NOMO-1 (cell line): ENCODE data around the gene SMYD2.
"Not testable (repeated sequence)": the region's sequence is repeated elsewhere in the genome, so short reads cannot be mapped to it uniquely, and the experiment has no call there.

Source experiments
- DNase-seq, 2 experiments: peaks; one replicate each; lab custom pipeline; 2025; ENCODE audit not compliant: unreplicated experiment in 2 of 2; lab: John Stamatoyannopoulos, UW

The SMYD2 gene

GRCh38 chr1:214271174-214271858 is 9.6 kb upstream of the SMYD2 start:
- DNase-seq = peak in 1 of 2 experiments; percentile 0

GRCh38 chr1:214271995-214272731 is 8.8 kb upstream of the SMYD2 start:
- DNase-seq = no peak

- no peak for DNase-seq
These were observed 7.9 kb upstream of the SMYD2 start for GRCh38 chr1:214272964-214273533.

GRCh38 chr1:214275700-214276099 is 5.3 kb upstream of the SMYD2 start:
- not testable (repeated sequence) for DNase-seq

GRCh38 chr1:214276786-214277185 is 4.2 kb upstream of the SMYD2 start:
- DNase-seq = no peak

GRCh38 chr1:214277704-214278635 is 3.0 kb upstream of the SMYD2 start:
- DNase-seq = no peak

- peak; percentile 14 to 31 for DNase-seq
These were observed 456 bp upstream of the SMYD2 start for GRCh38 chr1:214280386-214281020.

GRCh38 chr1:214281720-214282629 is 1.0 kb downstream of the SMYD2 start:
- peak in 1 of 2 experiments; percentile 15 for DNase-seq

- DNase-seq = no peak
These were observed 1.8 kb downstream of the SMYD2 start for GRCh38 chr1:214282630-214283242.

GRCh38 chr1:214285610-214286440 is 4.9 kb downstream of the SMYD2 start:
- no peak for DNase-seq

GRCh38 chr1:214287884-214288283 is 6.9 kb downstream of the SMYD2 start:
- DNase-seq = no peak

- DNase-seq = no peak
These were observed 8.8 kb downstream of the SMYD2 start for GRCh38 chr1:214289574-214290272.

- DNase-seq = no peak
These were observed 9.6 kb downstream of the SMYD2 start for GRCh38 chr1:214290424-214291037.

- DNase-seq = peak; percentile 29 to 64
These were observed 11.4 kb downstream of the SMYD2 start for GRCh38 chr1:214292322-214292721.

GRCh38 chr1:214295934-214296333 is 15.0 kb downstream of the SMYD2 start:
- DNase-seq = no peak

GRCh38 chr1:214296860-214297745 is 16.1 kb downstream of the SMYD2 start:
- no peak for DNase-seq
